NCI-H510A (cell line): ENCODE measurements around the gene THOC6.

ENCODE experiments used
- DNase-seq: peaks from one replicate; lab custom pipeline; 2025; lab: John Stamatoyannopoulos, UW

The THOC6 gene

GRCh38 chr16:3015865-3016521, 7.8 kb upstream of the THOC6 start:
- no peak for DNase-seq

- DNase-seq = no peak
Observed at GRCh38 chr16:3017344-3017743, 6.5 kb upstream of the THOC6 start.

- DNase-seq = no peak
Observed at GRCh38 chr16:3017794-3018506, 5.9 kb upstream of the THOC6 start, which contains the start of gene CLDN6. Gene CLDN6 (minus strand): TSS chr16:3018183. CDS start chr16:3016021, 2,162 bp downstream.

- no peak for DNase-seq
Observed at GRCh38 chr16:3019594-3020246, 4.1 kb upstream of the THOC6 start.

GRCh38 chr16:3020247-3020603, 3.6 kb upstream of the THOC6 start, which contains the start of gene TNFRSF12A:
Gene TNFRSF12A (plus strand): TSS chr16:3020368. CDS start chr16:3020398, 30 bp downstream.
- DNase-seq = no peak

- no peak for DNase-seq
Observed at GRCh38 chr16:3020604-3021448, 3.0 kb upstream of the THOC6 start.

- no peak for DNase-seq
Observed at GRCh38 chr16:3021449-3022207, 2.2 kb upstream of the THOC6 start.

- DNase-seq = no peak
Observed at GRCh38 chr16:3022208-3022683, 1.6 kb upstream of the THOC6 start.

GRCh38 chr16:3022684-3023414, 986 bp upstream of the THOC6 start:
- no peak for DNase-seq

GRCh38 chr16:3023415-3023668, 493 bp upstream of the THOC6 start:
- DNase-seq = no peak

GRCh38 chr16:3025032-3026002, 1.5 kb downstream of the THOC6 start:
- no peak for DNase-seq

GRCh38 chr16:3026003-3026378, 2.2 kb downstream of the THOC6 start:
- no peak for DNase-seq

- no peak for DNase-seq
Observed at GRCh38 chr16:3026609-3027488, 3.0 kb downstream of the THOC6 start.

GRCh38 chr16:3027489-3027795, 3.6 kb downstream of the THOC6 start:
- DNase-seq = no peak

GRCh38 chr16:3027983-3028715, 4.3 kb downstream of the THOC6 start:
- no peak for DNase-seq

- DNase-seq = no peak
Observed at GRCh38 chr16:3028716-3029319, 5.0 kb downstream of the THOC6 start.

- no peak for DNase-seq
Observed at GRCh38 chr16:3029491-3030221, 5.8 kb downstream of the THOC6 start.
